ENCODE results near the gene KRT71. TPM values are rescaled to one million over a fixed set of nuclear protein-coding genes. Genes with fewer than 3 reads are reported as not detected.
A peak's percentile ranks its signal among the peaks of the same experiment; 100 is the strongest.

Gene KRT71
- total RNA-seq, 1 donor from 2014 or later, result not detected

GRCh38 chr12:52585946-52586345, 33.0 kb upstream of the KRT71 start:
- H3K27me3 Mint-ChIP-seq, result peaks cover 43% of the 10 kb centered on the region
- H3K36me3 Mint-ChIP-seq (ENCODE audit: insufficient read depth), result no peaks in the 10 kb centered on the region
- no peaks in the 10 kb centered on the region for H3K4me1 Mint-ChIP-seq (ENCODE audit: low read depth)
- no peak overlapping the region for H3K27ac Mint-ChIP-seq
- no peak for TF ChIP-seq CTCF (IDR thresholded peaks at IDR 0.05; ENCODE audit: unreplicated experiment)
- H3K9me3 Mint-ChIP-seq (ENCODE audit: low read depth), result no peaks in the 10 kb centered on the region
- DNase-seq (ENCODE audit: low spot score, unreplicated experiment), result no peak
- H3K4me3 Mint-ChIP-seq (ENCODE audit: low read depth), result no peak overlapping the region

GRCh38 chr12:52585066-52585465, 32.1 kb upstream of the KRT71 start:
- no peaks in the 10 kb centered on the region for H3K9me3 Mint-ChIP-seq (ENCODE audit: low read depth)
- no peak for TF ChIP-seq CTCF (IDR thresholded peaks at IDR 0.05; ENCODE audit: unreplicated experiment)
- DNase-seq (ENCODE audit: low spot score, unreplicated experiment), result no peak
- H3K27me3 Mint-ChIP-seq, result peaks cover 51% of the 10 kb centered on the region
- no peak overlapping the region for H3K27ac Mint-ChIP-seq
- H3K4me3 Mint-ChIP-seq (ENCODE audit: low read depth), result no peak overlapping the region
- no peaks in the 10 kb centered on the region for H3K4me1 Mint-ChIP-seq (ENCODE audit: low read depth)
- H3K36me3 Mint-ChIP-seq (ENCODE audit: insufficient read depth), result no peaks in the 10 kb centered on the region

GRCh38 chr12:52584156-52584682, 31.3 kb upstream of the KRT71 start:
- no peak for DNase-seq (ENCODE audit: low spot score, unreplicated experiment)
- H3K4me1 Mint-ChIP-seq (ENCODE audit: low read depth), result no peaks in the 10 kb centered on the region
- no peak overlapping the region for H3K27ac Mint-ChIP-seq
- no peaks in the 10 kb centered on the region for H3K9me3 Mint-ChIP-seq (ENCODE audit: low read depth)
- peaks cover 53% of the 10 kb centered on the region for H3K27me3 Mint-ChIP-seq
- TF ChIP-seq CTCF (IDR thresholded peaks at IDR 0.05; ENCODE audit: unreplicated experiment), result no peak
- H3K36me3 Mint-ChIP-seq (ENCODE audit: insufficient read depth), result no peaks in the 10 kb centered on the region
- no peak overlapping the region for H3K4me3 Mint-ChIP-seq (ENCODE audit: low read depth)

GRCh38 chr12:52582971-52583456, 30.1 kb upstream of the KRT71 start:
- Mint-ChIP-seq H3K27ac (no peak overlapping the region), H3K4me3 (ENCODE audit: low read depth) (no peak overlapping the region), H3K36me3 (ENCODE audit: insufficient read depth) (no peaks in the 10 kb centered on the region), H3K27me3 (peaks cover 56% of the 10 kb centered on the region), H3K4me1 (ENCODE audit: low read depth) (no peaks in the 10 kb centered on the region), H3K9me3 (ENCODE audit: low read depth) (no peaks in the 10 kb centered on the region)
- peak; percentile 49 for DNase-seq (ENCODE audit: low spot score, unreplicated experiment)
- TF ChIP-seq CTCF (IDR thresholded peaks at IDR 0.05; ENCODE audit: unreplicated experiment), result peak; percentile 77

GRCh38 chr12:52582486-52582885, 29.5 kb upstream of the KRT71 start:
- no peaks in the 10 kb centered on the region for H3K9me3 Mint-ChIP-seq (ENCODE audit: low read depth)
- H3K27ac Mint-ChIP-seq, result no peak overlapping the region
- H3K4me1 Mint-ChIP-seq (ENCODE audit: low read depth), result no peaks in the 10 kb centered on the region
- no peak for TF ChIP-seq CTCF (IDR thresholded peaks at IDR 0.05; ENCODE audit: unreplicated experiment)
- H3K27me3 Mint-ChIP-seq, result peaks cover 52% of the 10 kb centered on the region
- no peak for DNase-seq (ENCODE audit: low spot score, unreplicated experiment)
- H3K4me3 Mint-ChIP-seq (ENCODE audit: low read depth), result no peak overlapping the region
- H3K36me3 Mint-ChIP-seq (ENCODE audit: insufficient read depth), result no peaks in the 10 kb centered on the region

Data from progenitor cell of endocrine pancreas (in vitro differentiated cells).